WTC11 (cell line): ENCODE data around the gene ARHGAP32.

ENCODE experiments used
- JUN ChIP-seq: sonication (generic); formaldehyde crosslinking; IDR thresholded peaks from 2 replicates; pipeline ENCODE4 v1.8.0; 2023; ENCODE audit warnings: mild to moderate bottlenecking, missing genetic modification reagents
- MXD4 ChIP-seq: fragments of 250-450 bp; sonication (Bioruptor Pico); IDR thresholded peaks from 2 replicates; pipeline ENCODE4 v1.8.0; 2021; ENCODE audit warnings: mild to moderate bottlenecking, moderate library complexity, borderline replicate concordance
- NR2C2 ChIP-seq: sonication (generic); formaldehyde crosslinking; IDR thresholded peaks from 2 replicates; pipeline ENCODE4 v1.8.0; 2022; ENCODE audit warnings: mild to moderate bottlenecking, missing genetic modification reagents
- TEAD4 ChIP-seq: sonication (generic); formaldehyde crosslinking; IDR thresholded peaks from 2 replicates; pipeline ENCODE4 v1.8.0; 2022; ENCODE audit warnings: mild to moderate bottlenecking, missing genetic modification reagents
- TP53 ChIP-seq: sonication (generic); formaldehyde crosslinking; IDR thresholded peaks from 2 replicates; pipeline ENCODE4 v1.8.1; 2023; ENCODE audit warnings: mild to moderate bottlenecking, missing genetic modification reagents
- ZNF138 ChIP-seq: sonication (generic); formaldehyde crosslinking; conservative IDR thresholded peaks from 2 replicates; pipeline ENCODE4 v1.8.1; 2022; ENCODE audit warnings: mild to moderate bottlenecking, moderate library complexity, missing genetic modification reagents
- ZNF317 ChIP-seq: sonication (generic); formaldehyde crosslinking; IDR thresholded peaks from 2 replicates; pipeline ENCODE4 v1.8.1; 2023; ENCODE audit warnings: low read depth, mild to moderate bottlenecking, moderate library complexity, missing genetic modification reagents, borderline replicate concordance
- TF ChIP-seq, protein P1 (sequence below): sonication (generic); formaldehyde crosslinking; IDR thresholded peaks from 2 replicates; pipeline ENCODE4 v1.8.0; 2022; ENCODE audit warnings: mild to moderate bottlenecking, missing genetic modification reagents
- TF ChIP-seq, protein P2 (sequence below): fragments of 200-600 bp; IDR thresholded peaks from 2 replicates; pipeline ENCODE4 v1.8.0; 2022; ENCODE audit warnings: antibody characterized with exemption
- TF ChIP-seq, protein P3 (sequence below): sonication (generic); formaldehyde crosslinking; IDR thresholded peaks from 2 replicates; pipeline ENCODE4 v1.8.0; 2022; ENCODE audit warnings: mild to moderate bottlenecking, missing genetic modification reagents
- TF ChIP-seq, protein P4 (sequence below): sonication (generic); formaldehyde crosslinking; IDR thresholded peaks from 2 replicates; pipeline ENCODE4 v1.8.1; 2023; ENCODE audit warnings: mild to moderate bottlenecking, moderate library complexity, missing genetic modification reagents
- TF ChIP-seq, protein P5 (sequence below): sonication (generic); formaldehyde crosslinking; IDR thresholded peaks from 2 replicates; pipeline ENCODE4 v1.8.0; 2023; ENCODE audit warnings: missing genetic modification reagents, mild to moderate bottlenecking, borderline replicate concordance

DNA sequence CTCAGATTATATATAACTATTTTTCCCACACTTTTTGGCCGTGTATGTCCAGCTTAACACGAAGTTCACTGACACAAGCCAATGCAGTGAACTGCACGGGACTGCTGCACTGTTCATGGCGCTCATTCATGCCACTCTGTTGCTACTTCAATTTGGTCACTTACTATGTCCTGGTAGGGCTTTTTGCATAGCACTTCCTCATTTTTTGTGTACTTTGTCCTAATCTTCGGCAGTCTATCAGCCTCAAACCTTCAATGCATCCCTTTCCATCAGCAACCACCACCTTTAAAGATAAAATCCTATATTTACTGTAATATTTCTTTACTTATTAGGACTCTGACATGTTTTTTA lies 18.7 kb upstream of the ARHGAP32 start:
- TF ChIP-seq TEAD4 (CRISPR knock-in tag) (no peak), MXD4 (no peak), ZNF317 (no peak), ZNF138 (no peak), JUN (CRISPR knock-in tag) (no peak), NR2C2 (CRISPR knock-in tag) (no peak), TP53 (CRISPR knock-in tag) (no peak)
- TF ChIP-seq, protein P1, sequence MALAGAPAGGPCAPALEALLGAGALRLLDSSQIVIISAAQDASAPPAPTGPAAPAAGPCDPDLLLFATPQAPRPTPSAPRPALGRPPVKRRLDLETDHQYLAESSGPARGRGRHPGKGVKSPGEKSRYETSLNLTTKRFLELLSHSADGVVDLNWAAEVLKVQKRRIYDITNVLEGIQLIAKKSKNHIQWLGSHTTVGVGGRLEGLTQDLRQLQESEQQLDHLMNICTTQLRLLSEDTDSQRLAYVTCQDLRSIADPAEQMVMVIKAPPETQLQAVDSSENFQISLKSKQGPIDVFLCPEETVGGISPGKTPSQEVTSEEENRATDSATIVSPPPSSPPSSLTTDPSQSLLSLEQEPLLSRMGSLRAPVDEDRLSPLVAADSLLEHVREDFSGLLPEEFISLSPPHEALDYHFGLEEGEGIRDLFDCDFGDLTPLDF (CRISPR knock-in tag) = no peak
- TF ChIP-seq, protein P2, sequence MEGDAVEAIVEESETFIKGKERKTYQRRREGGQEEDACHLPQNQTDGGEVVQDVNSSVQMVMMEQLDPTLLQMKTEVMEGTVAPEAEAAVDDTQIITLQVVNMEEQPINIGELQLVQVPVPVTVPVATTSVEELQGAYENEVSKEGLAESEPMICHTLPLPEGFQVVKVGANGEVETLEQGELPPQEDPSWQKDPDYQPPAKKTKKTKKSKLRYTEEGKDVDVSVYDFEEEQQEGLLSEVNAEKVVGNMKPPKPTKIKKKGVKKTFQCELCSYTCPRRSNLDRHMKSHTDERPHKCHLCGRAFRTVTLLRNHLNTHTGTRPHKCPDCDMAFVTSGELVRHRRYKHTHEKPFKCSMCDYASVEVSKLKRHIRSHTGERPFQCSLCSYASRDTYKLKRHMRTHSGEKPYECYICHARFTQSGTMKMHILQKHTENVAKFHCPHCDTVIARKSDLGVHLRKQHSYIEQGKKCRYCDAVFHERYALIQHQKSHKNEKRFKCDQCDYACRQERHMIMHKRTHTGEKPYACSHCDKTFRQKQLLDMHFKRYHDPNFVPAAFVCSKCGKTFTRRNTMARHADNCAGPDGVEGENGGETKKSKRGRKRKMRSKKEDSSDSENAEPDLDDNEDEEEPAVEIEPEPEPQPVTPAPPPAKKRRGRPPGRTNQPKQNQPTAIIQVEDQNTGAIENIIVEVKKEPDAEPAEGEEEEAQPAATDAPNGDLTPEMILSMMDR = no peak
- TF ChIP-seq, protein P3, sequence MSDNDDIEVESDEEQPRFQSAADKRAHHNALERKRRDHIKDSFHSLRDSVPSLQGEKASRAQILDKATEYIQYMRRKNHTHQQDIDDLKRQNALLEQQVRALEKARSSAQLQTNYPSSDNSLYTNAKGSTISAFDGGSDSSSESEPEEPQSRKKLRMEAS (CRISPR knock-in tag) = no peak
- TF ChIP-seq, protein P4, sequence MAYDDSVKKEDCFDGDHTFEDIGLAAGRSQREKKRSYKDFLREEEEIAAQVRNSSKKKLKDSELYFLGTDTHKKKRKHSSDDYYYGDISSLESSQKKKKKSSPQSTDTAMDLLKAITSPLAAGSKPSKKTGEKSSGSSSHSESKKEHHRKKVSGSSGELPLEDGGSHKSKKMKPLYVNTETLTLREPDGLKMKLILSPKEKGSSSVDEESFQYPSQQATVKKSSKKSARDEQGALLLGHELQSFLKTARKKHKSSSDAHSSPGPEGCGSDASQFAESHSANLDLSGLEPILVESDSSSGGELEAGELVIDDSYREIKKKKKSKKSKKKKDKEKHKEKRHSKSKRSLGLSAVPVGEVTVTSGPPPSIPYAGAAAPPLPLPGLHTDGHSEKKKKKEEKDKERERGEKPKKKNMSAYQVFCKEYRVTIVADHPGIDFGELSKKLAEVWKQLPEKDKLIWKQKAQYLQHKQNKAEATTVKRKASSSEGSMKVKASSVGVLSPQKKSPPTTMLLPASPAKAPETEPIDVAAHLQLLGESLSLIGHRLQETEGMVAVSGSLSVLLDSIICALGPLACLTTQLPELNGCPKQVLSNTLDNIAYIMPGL (CRISPR knock-in tag) = no peak
- TF ChIP-seq, protein P5, sequence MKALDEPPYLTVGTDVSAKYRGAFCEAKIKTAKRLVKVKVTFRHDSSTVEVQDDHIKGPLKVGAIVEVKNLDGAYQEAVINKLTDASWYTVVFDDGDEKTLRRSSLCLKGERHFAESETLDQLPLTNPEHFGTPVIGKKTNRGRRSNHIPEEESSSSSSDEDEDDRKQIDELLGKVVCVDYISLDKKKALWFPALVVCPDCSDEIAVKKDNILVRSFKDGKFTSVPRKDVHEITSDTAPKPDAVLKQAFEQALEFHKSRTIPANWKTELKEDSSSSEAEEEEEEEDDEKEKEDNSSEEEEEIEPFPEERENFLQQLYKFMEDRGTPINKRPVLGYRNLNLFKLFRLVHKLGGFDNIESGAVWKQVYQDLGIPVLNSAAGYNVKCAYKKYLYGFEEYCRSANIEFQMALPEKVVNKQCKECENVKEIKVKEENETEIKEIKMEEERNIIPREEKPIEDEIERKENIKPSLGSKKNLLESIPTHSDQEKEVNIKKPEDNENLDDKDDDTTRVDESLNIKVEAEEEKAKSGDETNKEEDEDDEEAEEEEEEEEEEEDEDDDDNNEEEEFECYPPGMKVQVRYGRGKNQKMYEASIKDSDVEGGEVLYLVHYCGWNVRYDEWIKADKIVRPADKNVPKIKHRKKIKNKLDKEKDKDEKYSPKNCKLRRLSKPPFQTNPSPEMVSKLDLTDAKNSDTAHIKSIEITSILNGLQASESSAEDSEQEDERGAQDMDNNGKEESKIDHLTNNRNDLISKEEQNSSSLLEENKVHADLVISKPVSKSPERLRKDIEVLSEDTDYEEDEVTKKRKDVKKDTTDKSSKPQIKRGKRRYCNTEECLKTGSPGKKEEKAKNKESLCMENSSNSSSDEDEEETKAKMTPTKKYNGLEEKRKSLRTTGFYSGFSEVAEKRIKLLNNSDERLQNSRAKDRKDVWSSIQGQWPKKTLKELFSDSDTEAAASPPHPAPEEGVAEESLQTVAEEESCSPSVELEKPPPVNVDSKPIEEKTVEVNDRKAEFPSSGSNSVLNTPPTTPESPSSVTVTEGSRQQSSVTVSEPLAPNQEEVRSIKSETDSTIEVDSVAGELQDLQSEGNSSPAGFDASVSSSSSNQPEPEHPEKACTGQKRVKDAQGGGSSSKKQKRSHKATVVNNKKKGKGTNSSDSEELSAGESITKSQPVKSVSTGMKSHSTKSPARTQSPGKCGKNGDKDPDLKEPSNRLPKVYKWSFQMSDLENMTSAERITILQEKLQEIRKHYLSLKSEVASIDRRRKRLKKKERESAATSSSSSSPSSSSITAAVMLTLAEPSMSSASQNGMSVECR (CRISPR knock-in tag) = no peak
